ENCODE data around the gene GRM7. TPM values are rescaled to one million over a fixed set of nuclear protein-coding genes. Genes with fewer than 3 reads are reported as not detected.

GRM7 gene
- total RNA-seq, 1 experiment from 2014 or later = not detected

DNA sequence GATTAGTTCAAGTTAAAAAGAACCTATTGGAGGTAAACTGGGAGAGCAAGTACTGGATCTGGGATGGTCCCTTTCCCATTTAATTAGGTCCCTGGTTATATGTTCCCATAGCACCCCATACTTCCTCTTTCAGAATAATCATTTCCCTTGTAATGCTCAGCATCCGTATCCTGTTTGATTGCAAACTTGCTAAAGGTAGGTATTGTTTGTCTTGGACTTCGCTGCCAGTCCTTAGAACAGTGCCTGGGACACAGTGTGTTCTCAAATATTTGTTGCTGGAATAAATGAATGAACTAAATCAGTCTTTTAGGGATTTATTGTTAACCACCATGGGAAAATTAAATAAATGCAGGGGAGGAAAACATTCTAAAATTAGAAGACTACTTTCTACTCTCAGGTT, 299.8 kb downstream of the GRM7 start:
- peaks cover 9% of the 10 kb centered on the region; the same call in 1 of the 2 replicates for H3K9me3 ChIP-seq (ENCODE audit: low read length)
- H3K27ac ChIP-seq (ENCODE audit: low read length) = no peak overlapping the region
- CTCF ChIA-PET = no interaction called here
- H2AFZ ChIP-seq (ENCODE audit: low read length) = no peak overlapping the region
- H4K20me1 ChIP-seq (ENCODE audit: low read length) = no peaks in the 10 kb centered on the region
- POLR2A ChIA-PET (ENCODE audit: unreplicated experiment) = no interaction called here
- H3K79me2 ChIP-seq (ENCODE audit: low read length) = no peaks in the 10 kb centered on the region
- no peak for DNase-seq
- H3K27me3 ChIP-seq (ENCODE audit: low read length) = no peaks in the 10 kb centered on the region
- H3K36me3 ChIP-seq (ENCODE audit: low read depth, low read length) = no peaks in the 10 kb centered on the region
- no peak overlapping the region for H3K4me2 ChIP-seq (ENCODE audit: low read length)
- no peaks in the 10 kb centered on the region for H3K9me2 ChIP-seq (replicated peaks; ENCODE audit: low read length)
- H3F3A ChIP-seq (ENCODE audit: low read length, unreplicated experiment) = no peaks in the 10 kb centered on the region
- BruUV-seq (replicated peaks) = no TSS peak
- no peak for ATAC-seq
- H3K4me3 ChIP-seq (ENCODE audit: low read length) = no peak overlapping the region
- TF ChIP-seq, protein P1, sequence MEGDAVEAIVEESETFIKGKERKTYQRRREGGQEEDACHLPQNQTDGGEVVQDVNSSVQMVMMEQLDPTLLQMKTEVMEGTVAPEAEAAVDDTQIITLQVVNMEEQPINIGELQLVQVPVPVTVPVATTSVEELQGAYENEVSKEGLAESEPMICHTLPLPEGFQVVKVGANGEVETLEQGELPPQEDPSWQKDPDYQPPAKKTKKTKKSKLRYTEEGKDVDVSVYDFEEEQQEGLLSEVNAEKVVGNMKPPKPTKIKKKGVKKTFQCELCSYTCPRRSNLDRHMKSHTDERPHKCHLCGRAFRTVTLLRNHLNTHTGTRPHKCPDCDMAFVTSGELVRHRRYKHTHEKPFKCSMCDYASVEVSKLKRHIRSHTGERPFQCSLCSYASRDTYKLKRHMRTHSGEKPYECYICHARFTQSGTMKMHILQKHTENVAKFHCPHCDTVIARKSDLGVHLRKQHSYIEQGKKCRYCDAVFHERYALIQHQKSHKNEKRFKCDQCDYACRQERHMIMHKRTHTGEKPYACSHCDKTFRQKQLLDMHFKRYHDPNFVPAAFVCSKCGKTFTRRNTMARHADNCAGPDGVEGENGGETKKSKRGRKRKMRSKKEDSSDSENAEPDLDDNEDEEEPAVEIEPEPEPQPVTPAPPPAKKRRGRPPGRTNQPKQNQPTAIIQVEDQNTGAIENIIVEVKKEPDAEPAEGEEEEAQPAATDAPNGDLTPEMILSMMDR (conservative IDR thresholded peaks at IDR 0.05; ENCODE audit: low read depth, low read length) = no peak
- no peak for TF ChIP-seq EZH2 (IDR thresholded peaks at IDR 0.05; ENCODE audit: low read length, unreplicated experiment)
- TF ChIP-seq EZH2phosphoT487 (IDR thresholded peaks at IDR 0.05; ENCODE audit: borderline replicate concordance, low read length) = no peak
- intact Hi-C loops (cut with micrococcal nuclease) = no loop called here
- no peak overlapping the region for H3K9ac ChIP-seq (ENCODE audit: low read length)
- H3K4me1 ChIP-seq (ENCODE audit: insufficient read depth, low read length) = no peaks in the 10 kb centered on the region

DNA sequence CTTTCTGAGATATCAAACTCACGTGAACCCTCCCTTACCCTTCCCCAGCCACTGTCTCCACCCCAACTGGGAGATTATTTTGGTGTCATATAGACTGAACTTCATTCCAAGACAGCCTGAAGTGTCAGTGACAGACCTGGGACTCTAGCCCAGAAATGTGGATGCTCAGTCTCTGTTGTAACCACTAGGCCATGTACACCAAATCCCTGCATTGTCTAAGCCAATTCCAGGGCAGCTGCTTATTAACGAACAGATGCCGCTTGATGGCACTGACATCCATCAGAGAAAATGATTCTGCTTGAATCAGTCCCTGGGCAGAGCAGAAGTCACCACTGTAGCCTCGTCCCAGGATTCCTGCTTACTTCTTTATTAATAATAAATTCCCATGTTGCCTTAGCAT, 305.5 kb downstream of the GRM7 start:
- BruUV-seq (replicated peaks) = no TSS peak
- Histone ChIP-seq H2AFZ (ENCODE audit: low read length) (no peak overlapping the region), H3K27ac (ENCODE audit: low read length) (no peak overlapping the region), H3K4me3 (ENCODE audit: low read length) (no peak overlapping the region), H3K9ac (ENCODE audit: low read length) (no peak overlapping the region), H3K27me3 (ENCODE audit: low read length) (no peaks in the 10 kb centered on the region), H3F3A (ENCODE audit: low read length, unreplicated experiment) (no peaks in the 10 kb centered on the region), H3K79me2 (ENCODE audit: low read length) (no peaks in the 10 kb centered on the region), H3K36me3 (ENCODE audit: low read depth, low read length) (no peaks in the 10 kb centered on the region), H3K4me2 (ENCODE audit: low read length) (no peak overlapping the region), H3K9me3 (ENCODE audit: low read length) (peaks cover 19% of the 10 kb centered on the region; the same call in 1 of the 2 replicates), H4K20me1 (ENCODE audit: low read length) (no peaks in the 10 kb centered on the region), H3K9me2 (replicated peaks; ENCODE audit: low read length) (no peaks in the 10 kb centered on the region), H3K4me1 (ENCODE audit: insufficient read depth, low read length) (no peaks in the 10 kb centered on the region)
- ChIA-PET POLR2A (ENCODE audit: unreplicated experiment) (no interaction called here), CTCF (no interaction called here)
- DNase-seq (no peak), ATAC-seq (no peak)
- no peak for TF ChIP-seq EZH2phosphoT487 (IDR thresholded peaks at IDR 0.05; ENCODE audit: borderline replicate concordance, low read length)
- no peak for TF ChIP-seq EZH2 (IDR thresholded peaks at IDR 0.05; ENCODE audit: low read length, unreplicated experiment)
- TF ChIP-seq, protein P1 (conservative IDR thresholded peaks at IDR 0.05; ENCODE audit: low read depth, low read length) = no peak
- intact Hi-C loops (cut with micrococcal nuclease) = no loop called here

DNA sequence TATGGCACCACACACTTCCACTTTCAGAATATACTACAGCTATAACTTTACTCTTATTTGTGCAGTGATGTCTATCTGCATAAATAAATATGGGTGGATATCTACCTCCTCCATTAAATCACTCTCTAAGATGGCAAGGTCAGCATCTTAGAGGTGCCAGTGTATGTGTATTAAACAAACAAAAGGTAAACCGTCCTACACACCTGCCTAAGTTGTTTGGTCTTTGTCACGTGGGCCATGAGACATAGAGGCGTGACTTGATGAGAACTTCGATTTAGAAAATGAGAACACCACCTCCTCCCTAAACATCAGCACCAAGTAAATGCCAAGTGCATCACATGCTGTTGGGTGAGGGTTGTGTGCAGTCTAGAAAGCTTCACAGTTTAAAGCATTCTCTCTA, 310.6 kb downstream of the GRM7 start:
- Histone ChIP-seq H3K4me3 (ENCODE audit: low read length) (no peak overlapping the region), H4K20me1 (ENCODE audit: low read length) (no peaks in the 10 kb centered on the region), H3K4me2 (ENCODE audit: low read length) (no peak overlapping the region), H3K9ac (ENCODE audit: low read length) (no peak overlapping the region), H3K36me3 (ENCODE audit: low read depth, low read length) (no peaks in the 10 kb centered on the region), H2AFZ (ENCODE audit: low read length) (no peak overlapping the region), H3F3A (ENCODE audit: low read length, unreplicated experiment) (no peaks in the 10 kb centered on the region), H3K4me1 (ENCODE audit: insufficient read depth, low read length) (no peaks in the 10 kb centered on the region), H3K9me3 (ENCODE audit: low read length) (peaks cover 20% of the 10 kb centered on the region; the same call in 1 of the 2 replicates), H3K9me2 (replicated peaks; ENCODE audit: low read length) (no peaks in the 10 kb centered on the region), H3K27ac (ENCODE audit: low read length) (no peak overlapping the region), H3K79me2 (ENCODE audit: low read length) (no peaks in the 10 kb centered on the region), H3K27me3 (ENCODE audit: low read length) (no peaks in the 10 kb centered on the region)
- intact Hi-C loops (cut with micrococcal nuclease) = no loop called here
- no peak for ATAC-seq
- BruUV-seq (replicated peaks) = no TSS peak
- no peak for DNase-seq
- TF ChIP-seq EZH2 (IDR thresholded peaks at IDR 0.05; ENCODE audit: low read length, unreplicated experiment) = no peak
- TF ChIP-seq, protein P1 (conservative IDR thresholded peaks at IDR 0.05; ENCODE audit: low read depth, low read length) = no peak
- TF ChIP-seq EZH2phosphoT487 (IDR thresholded peaks at IDR 0.05; ENCODE audit: borderline replicate concordance, low read length) = no peak
- ChIA-PET CTCF (no interaction called here), POLR2A (ENCODE audit: unreplicated experiment) (no interaction called here)

All from PC-3 (cell line).